COLO829 (cell line): ENCODE results near the gene SUSD6.
"Not testable (repeated sequence)": the region's sequence is repeated elsewhere in the genome, so short reads cannot be mapped to it uniquely, and the experiment has no call there.

ENCODE experiments used
- DNase-seq: peaks from one replicate; pipeline ENCODE4 v3.0.0; 2012; ENCODE audit warnings: low spot score

Gene SUSD6

GRCh38 chr14:69695322-69696203 is 84.2 kb downstream of the SUSD6 start:
- peak; percentile 46 for DNase-seq

DNA sequence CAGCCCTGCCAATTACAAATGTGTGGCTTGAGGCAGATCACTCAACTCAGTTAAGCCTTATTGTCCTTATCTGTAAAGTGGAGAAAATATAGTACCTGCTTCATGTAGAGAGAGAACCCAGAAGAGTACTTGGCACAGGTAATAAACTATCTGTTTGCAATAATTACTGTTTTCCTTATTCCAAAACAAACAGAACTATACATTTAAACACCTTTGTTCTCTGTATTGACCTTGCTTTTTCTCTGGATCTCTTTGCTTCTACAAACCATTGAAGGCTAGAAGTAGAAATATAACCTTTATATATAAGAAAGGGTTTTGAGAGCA is 84.8 kb downstream of the SUSD6 start:
- DNase-seq, result no peak

DNA sequence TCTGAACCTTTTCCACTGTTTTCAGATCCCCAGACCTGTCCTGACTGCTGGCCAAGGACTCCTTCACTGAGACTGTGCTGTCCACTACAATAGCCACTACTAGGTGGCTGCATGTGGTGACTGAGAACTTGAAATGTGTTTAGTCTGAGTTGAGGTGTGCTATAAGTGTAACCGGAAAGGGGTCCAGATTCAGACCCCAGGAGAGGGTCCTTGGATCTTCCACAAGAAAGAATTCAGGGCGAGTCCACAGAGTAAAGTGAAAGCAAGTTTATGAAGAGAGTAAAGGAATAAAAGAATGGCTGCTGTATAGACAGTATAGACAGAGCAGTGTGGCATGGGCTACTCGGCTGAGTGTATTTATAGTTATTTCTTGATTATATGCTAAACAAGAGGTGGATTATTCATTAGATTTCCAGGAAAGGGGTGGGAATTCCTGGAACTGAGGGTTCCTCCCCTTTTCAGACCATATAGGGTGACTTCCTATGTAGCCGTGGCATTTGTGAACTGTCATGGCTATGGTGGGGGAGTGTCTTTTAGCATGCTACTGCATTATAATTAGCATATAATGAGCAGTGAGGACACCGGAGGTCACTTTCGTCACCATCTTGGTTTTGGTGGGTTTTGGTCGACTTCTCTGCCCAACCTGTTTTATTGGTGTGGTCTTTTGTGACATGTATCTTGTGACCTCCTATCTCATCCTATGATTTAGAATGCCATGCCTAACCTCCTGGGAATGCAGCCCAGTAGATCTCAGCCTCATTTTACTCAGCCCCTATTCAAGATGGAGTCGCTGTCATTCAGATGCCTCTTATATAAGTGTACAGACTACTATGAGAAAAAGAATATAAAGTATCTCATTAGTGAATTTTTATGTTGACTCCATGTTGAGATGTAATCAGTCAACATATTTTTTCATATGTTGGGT is 85.5 kb downstream of the SUSD6 start:
- no peak for DNase-seq

- DNase-seq, result no peak
These were observed 87.2 kb downstream of the SUSD6 start for GRCh38 chr14:69698572-69698971.

DNA sequence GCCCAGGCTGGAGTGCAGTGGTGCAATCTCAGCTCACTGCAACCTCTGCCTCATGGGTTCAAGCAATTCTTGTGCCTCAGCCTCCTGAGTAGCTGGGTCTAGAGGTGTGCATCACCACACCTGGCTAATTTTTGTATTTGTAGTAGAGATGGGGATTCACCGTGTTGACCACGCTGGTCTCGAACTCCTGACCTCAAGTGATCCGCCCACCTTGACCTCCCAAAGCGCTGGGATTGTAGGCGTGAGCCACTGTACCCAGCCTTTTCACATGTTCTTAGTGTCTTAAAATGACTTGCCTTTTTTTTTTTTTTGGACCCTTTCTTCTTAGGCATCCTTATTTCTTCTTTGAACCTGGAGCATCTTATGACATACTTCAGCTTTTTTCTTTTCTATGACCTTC is 87.8 kb downstream of the SUSD6 start:
- DNase-seq, result not testable (repeated sequence)

DNA sequence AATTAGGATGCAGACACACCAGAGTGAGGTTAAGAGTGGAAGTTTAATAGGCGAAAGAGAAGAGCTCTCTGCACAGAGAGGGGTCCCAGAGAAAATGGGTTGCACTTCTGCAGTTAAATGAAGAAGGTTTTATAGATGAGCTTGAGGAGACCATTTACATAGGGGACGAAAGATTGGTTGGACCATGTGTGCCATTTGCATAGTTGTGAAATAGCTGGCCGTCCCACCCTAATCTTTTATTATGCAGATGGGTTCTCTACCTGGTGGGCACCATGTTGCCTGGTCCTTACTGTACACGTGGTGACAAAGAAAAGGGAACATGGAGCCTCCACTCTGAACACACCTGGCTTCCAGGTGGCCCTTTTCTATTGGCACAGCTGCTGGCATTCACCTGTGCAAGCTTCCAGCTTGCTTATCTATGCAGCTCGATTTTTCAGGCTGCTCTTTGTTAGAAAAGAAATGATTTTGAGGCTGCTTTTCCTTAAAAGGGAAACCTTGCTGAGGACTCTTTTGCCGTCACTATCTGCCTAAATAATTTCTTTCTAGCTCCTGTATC is 88.4 kb downstream of the SUSD6 start:
- DNase-seq, result no peak

GRCh38 chr14:69700575-69700974 is 89.2 kb downstream of the SUSD6 start:
- DNase-seq, result no peak

DNA sequence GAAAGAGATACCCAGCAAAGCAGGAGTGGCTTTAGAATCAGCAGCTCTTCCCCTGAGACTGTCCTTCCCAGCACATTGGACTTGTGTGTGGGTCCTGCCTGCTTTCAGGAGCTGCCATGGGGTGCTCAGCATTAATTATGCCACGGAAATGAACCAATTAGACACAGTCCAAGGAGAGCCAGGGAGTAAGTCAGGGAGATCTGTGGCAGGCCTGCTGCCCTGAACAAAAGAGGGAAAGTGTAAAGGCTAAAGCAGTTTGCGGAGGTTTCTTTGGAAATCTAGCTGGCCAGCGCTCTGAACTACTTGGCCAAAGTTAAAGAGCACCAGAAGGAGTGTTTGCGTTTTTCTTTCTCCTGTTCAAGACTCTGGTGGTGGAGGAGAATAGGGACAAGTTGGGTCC is 89.9 kb downstream of the SUSD6 start:
- no peak for DNase-seq

DNA sequence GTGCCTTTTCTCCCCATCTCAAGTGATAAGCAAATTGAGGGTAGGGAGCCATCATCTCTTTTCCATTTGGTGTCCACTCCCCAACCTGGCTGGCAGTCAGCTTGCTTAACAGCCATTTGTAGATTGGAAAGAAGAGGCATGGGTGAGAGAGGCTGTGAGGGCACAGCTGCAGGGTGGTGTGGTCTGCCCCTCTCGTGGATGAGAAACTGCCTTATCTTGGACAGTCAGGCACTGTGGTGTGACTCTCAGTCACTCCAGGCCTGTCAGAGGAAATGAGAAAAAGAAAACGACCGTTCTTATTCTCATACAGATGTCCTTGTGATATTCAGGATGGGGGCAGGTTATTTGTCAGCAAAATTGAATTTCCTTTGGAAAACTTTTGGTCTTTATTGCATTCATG is 90.5 kb downstream of the SUSD6 start:
- no peak for DNase-seq

- no peak for DNase-seq
These were observed 91.9 kb downstream of the SUSD6 start for GRCh38 chr14:69703047-69704039.

DNA sequence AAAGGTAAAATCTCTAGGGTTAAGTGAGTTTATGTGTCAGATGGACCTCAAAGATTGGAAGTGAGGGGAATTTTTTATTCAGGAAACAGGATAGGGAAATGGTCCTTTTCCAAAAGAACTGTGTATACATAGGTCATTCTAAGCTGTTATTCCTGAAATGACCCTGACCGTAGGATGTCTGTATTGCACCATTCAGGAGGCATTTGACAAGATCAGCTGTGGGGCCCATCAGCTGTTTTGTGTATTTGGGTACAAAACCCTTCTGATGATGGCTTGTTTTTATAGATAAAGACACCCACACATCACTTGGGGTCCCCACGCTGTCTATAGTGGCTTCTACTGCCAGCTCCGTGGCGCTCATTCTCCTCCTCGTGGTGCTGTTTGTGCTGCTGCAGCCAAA is 92.9 kb downstream of the SUSD6 start:
- no peak for DNase-seq

DNA sequence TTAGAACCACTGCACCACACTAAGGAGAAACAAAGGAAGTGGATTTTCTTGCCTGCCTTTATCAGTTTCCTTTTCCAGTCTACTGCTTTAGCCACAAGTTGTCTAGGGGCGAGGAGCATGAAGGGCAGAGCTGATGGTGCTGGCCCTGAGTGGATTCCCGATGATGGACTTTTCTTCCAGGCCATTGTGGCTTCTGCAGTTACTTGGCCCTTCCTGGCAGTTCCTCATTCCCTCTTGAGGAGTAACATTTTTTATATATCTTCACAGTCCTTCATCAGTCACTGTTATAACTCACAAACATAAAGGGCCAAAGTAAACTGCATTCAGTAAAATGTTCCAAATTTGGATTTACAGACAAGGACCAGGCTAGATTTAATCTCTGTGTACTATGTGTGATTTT is 94.3 kb downstream of the SUSD6 start:
- DNase-seq, result no peak

DNA sequence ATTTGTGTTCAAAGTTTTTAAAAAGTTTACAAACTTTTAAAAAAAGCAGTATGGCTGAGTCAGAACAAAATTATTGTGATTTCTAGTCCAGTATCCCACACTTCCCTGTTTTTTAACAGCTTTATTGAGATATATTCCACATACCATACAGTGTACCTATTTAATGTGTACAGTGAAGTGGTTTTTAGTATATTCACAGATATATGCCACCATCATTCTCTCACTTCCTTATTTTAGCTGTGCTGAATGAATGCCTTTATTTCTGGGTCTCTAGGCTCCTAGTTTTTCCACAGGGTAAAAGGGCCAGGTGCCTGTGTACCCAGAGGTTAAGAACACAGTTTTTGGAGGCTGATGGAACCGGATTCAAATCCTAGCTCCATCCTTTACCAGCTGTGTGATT is 96.7 kb downstream of the SUSD6 start:
- no peak for DNase-seq

DNA sequence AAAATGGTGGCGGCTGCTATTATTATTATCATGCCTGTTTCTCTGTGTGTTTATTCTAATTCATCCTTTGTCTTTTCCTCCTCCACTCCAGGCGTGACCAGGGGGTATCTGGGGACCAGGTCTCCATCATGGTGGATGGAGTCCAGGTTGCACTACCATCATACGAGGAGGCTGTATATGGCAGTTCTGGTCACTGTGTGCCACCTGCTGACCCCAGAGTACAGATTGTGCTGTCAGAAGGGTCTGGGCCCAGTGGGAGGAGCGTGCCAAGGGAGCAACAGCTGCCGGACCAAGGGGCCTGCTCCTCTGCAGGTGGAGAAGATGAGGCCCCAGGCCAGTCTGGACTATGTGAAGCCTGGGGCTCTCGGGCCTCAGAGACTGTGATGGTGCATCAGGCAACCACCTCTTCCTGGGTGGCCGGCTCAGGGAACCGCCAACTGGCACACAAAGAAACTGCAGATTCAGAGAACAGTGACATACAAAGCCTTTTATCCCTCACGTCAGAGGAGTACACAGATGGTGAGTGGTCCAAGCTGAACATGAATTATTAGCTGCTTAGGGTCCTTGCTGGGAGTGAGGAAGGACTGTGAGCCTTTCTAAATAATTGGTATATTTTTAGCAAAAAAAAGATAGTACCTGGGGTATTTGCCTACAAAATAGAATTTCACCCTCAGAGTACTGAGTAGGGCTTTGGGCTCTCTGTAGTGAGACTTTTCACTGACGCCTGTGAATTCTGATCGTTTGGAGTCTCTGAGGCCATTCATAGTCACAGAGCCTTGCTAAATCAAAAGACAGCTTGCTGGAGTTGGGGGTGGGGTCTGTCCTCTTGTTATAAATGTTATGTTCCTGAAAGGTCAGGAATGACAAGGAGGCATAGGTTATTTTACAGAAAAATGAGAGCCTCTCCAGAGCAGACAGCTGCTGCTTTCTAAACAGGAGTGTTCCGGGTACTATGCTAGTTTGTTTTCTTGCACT is 97.5 kb downstream of the SUSD6 start:
- DNase-seq, result no peak

DNA sequence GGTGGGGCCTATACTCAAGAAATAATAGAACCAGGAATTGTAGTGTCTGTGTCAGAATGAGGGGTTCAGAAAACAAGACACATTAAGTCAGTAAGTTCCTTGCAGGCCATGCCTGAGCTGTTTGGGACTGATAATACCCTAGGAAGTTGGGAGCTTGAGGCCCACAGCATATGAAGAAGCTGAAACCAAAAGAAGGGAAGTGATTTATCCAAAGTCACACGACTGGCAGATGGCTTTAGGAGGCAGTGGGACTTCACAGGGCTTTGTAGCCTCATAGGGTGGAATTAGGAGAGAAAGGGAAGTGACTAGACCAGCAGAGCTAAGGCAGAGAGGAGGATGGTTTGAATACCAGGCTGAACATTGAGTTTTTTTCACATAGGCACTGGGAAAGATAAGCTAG is 99.0 kb downstream of the SUSD6 start:
- DNase-seq, result no peak

GRCh38 chr14:69711065-69711464 is 99.7 kb downstream of the SUSD6 start:
- no peak for DNase-seq

DNA sequence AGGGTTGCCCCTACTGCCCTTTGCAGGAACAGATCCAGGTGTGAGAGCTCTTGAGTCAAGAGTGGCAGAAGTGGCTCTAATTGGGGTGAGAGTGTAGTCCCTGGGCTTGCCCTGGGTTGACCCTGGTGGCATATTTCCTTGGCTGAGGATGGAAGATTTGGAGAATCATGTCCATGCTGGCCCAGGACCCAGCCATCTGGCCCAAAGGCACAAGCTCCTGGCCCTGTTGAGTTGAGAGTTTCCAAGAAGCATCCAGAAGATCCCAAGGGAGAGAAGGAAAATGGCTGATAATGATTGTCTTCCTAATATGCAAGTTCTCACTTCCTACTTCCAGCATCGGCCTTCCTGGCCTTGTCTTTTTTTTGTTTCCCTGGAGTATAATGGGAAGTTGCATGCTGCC is 100.1 kb downstream of the SUSD6 start:
- no peak for DNase-seq

GRCh38 chr14:69711881-69712560 is 100.6 kb downstream of the SUSD6 start:
- no peak for DNase-seq

GRCh38 chr14:69712599-69713088 is 101.2 kb downstream of the SUSD6 start:
- no peak for DNase-seq
